B cell (primary cell): ENCODE data around the gene CEMIP2. TPM values are rescaled to one million over a fixed set of nuclear protein-coding genes. Genes with fewer than 3 reads are reported as not detected.

Experiments
- ATAC-seq: fragments of 200-7000 bp; cut with Tn5 transposase; one replicate; pipeline ENCODE4 v1.10.0; 2021; ENCODE audit warnings: low read depth, mild to moderate bottlenecking, moderate number of reproducible peaks, moderate library complexity
- CTCF ChIA-PET: fragments of 350-600 bp; sonication (Branson Sonifier 250); formaldehyde crosslinking; loops from one replicate; lab custom pipeline; 2021; ENCODE audit warnings: antibody characterized with exemption, inconsistent platforms; lab: Charles Lee
- POLR2A ChIA-PET: fragments of 350-600 bp; sonication (Branson Sonifier 250); formaldehyde crosslinking; loops from one replicate; lab custom pipeline; 2021; ENCODE audit warnings: antibody characterized with exemption; lab: Charles Lee
- DNase-seq: peaks from one replicate; pipeline ENCODE4 v3.0.0; 2013
- H2AFZ ChIP-seq: 2 replicates; pipeline ENCODE4 v1.6.1; 2012; ENCODE audit warnings: mild to moderate bottlenecking, low read depth, low read length; ENCODE audit not compliant: insufficient read depth, poor library complexity, severe bottlenecking
- H3K27ac ChIP-seq, 2 donors: 1 replicate in 1 of 2; 2 replicates in 1 of 2; pipeline ENCODE4 v1.5.1; 2012 to 2013; ENCODE audit warnings: low read length in 2 of 2, mild to moderate bottlenecking in 2 of 2, moderate library complexity in 1 of 2
- H3K27me3 ChIP-seq, 4 experiments: fragments of 200-600 bp in 1 of 4; sonication (generic) in 1 of 4; replicated peaks in 1 of 4; 1 replicate in 2 of 4; 2 replicates in 2 of 4; pipeline versions ENCODE4 v1.6.1 to v1.7.0; 2013 to 2016; ENCODE audit warnings: low read length in 3 of 4, mild to moderate bottlenecking in 2 of 4, mixed read lengths in 1 of 4, moderate library complexity in 1 of 4; ENCODE audit not compliant: insufficient read depth in 4 of 4, control insufficient read depth in 3 of 4; ENCODE audit errors: control extremely low read depth in 1 of 4
- H3K36me3 ChIP-seq, 2 experiments: replicated peaks in 1 of 2; 1 replicate in 1 of 2; 2 replicates in 1 of 2; pipeline versions ENCODE4 v1.6.1 to v1.7.1; 2013; ENCODE audit warnings: low read length in 1 of 2; ENCODE audit not compliant: insufficient read depth in 2 of 2, control insufficient read depth in 1 of 2; ENCODE audit errors: control extremely low read depth in 1 of 2, extremely low read depth in 1 of 2
- H3K4me1 ChIP-seq, 2 donors: fragments of 200-600 bp in 1 of 2; sonication (generic) in 1 of 2; 1 replicate in 1 of 2; 2 replicates in 1 of 2; pipeline versions ENCODE4 v1.5.1 to v1.6.1; 2013 to 2017; ENCODE audit warnings: low read length in 2 of 2; ENCODE audit not compliant: control insufficient read depth in 2 of 2, insufficient read depth in 2 of 2
- H3K4me2 ChIP-seq: replicated peaks from 2 replicates; pipeline ENCODE3; 2012; ENCODE audit warnings: mild to moderate bottlenecking, low read depth, low read length; ENCODE audit not compliant: poor library complexity, severe bottlenecking
- H3K4me3 ChIP-seq, 5 experiments: fragments of 200-600 bp in 1 of 5; sonication (generic) in 1 of 5; 1 replicate in 3 of 5; 2 replicates in 2 of 5; pipeline versions ENCODE4 v1.5.1 to v1.7.0; 2011 to 2016; ENCODE audit warnings: low read length in 4 of 5, mild to moderate bottlenecking in 4 of 5, low read depth in 2 of 5, control low read depth in 1 of 5, moderate library complexity in 1 of 5; ENCODE audit not compliant: insufficient read depth in 1 of 5; ENCODE audit errors: control extremely low read depth in 1 of 5, extremely low read depth in 1 of 5
- H3K79me2 ChIP-seq: fragments of 200-600 bp; sonication (generic); one replicate; pipeline ENCODE4 v1.6.0; 2016; ENCODE audit warnings: low read length; ENCODE audit not compliant: control insufficient read depth, insufficient read depth
- H3K9ac ChIP-seq: fragments of 200-600 bp; sonication (generic); 2 replicates; pipeline ENCODE4 v1.6.1; 2017; ENCODE audit warnings: mild to moderate bottlenecking, low read length, moderate library complexity
- H3K9me3 ChIP-seq, 3 donors: one replicate each; pipeline versions ENCODE4 v1.6.1 to v1.7.1; 2013; ENCODE audit warnings: low read length in 2 of 3; ENCODE audit not compliant: control insufficient read depth in 2 of 3, insufficient read depth in 1 of 3; ENCODE audit errors: control extremely low read depth in 1 of 3
- H4K20me1 ChIP-seq: 2 replicates; pipeline ENCODE4 v1.6.0; 2012; ENCODE audit warnings: mild to moderate bottlenecking, low read length; ENCODE audit not compliant: insufficient read depth, control insufficient read depth, poor library complexity, severe bottlenecking
- H3K27ac Mint-ChIP-seq: one replicate; pipeline ENCODE4 v1.8.0; 2021; ENCODE audit warnings: mixed read lengths
- H3K27me3 Mint-ChIP-seq: one replicate; pipeline ENCODE4 v1.8.0; 2021; ENCODE audit warnings: mixed read lengths
- H3K4me1 Mint-ChIP-seq: one replicate; pipeline ENCODE4 v1.8.0; 2021; ENCODE audit warnings: mixed read lengths
- H3K4me3 Mint-ChIP-seq: one replicate; pipeline ENCODE4 v1.8.0; 2021; ENCODE audit warnings: mixed read lengths
- H3K9me3 Mint-ChIP-seq: one replicate; pipeline ENCODE4 v1.8.0; 2022; ENCODE audit warnings: mixed read lengths; ENCODE audit not compliant: insufficient read depth
- EZH2 ChIP-seq: IDR thresholded peaks from 2 replicates; pipeline ENCODE4 v1.6.1; 2012; ENCODE audit warnings: borderline replicate concordance, low read depth, mild to moderate bottlenecking, moderate library complexity, low read length; ENCODE audit not compliant: insufficient read depth, poor library complexity, severe bottlenecking
- WGBS: methylation state at CpG from one replicate; pipeline ENCODE4 v1.1.5; 2013; ENCODE audit warnings: missing lambda C conversion rate; ENCODE audit not compliant: insufficient coverage; 5-methylcytosine and 5-hydroxymethylcytosine counted together
- intact Hi-C: fragments of 100-400 bp; cut with micrococcal nuclease; formaldehyde crosslinking; loops from one replicate; pipeline ENCODE4 v1.10.0; 2022
- polyA plus RNA-seq: library from polyadenylated mRNA; depleted of rRNA; stranded (reverse); fragments of >200 nt; gene quantifications from 2 replicates; pipeline ENCODE4 v1.2.3, GENCODE V29; 2012
- total RNA-seq, 2 donors: library from RNA; stranded (reverse); fragments of 120-200 nt in 1 of 2; gene quantifications; 1 replicate in 1 of 2; 2 replicates in 1 of 2; pipeline versions ENCODE4 v1.2.3 to v1.2.4, GENCODE V29; 2013 to 2022
- TF ChIP-seq, protein P1 (sequence below): fragments of 200-600 bp; IDR thresholded peaks from one replicate; pipeline ENCODE4 v1.8.0; 2022; ENCODE audit warnings: antibody characterized with exemption, mild to moderate bottlenecking

CEMIP2 gene
- total and polyA plus RNA-seq, 2 donors (not counting 1 experiment from before 2014, with no cell fraction given) = 35.4 to 90.6 TPM

DNA sequence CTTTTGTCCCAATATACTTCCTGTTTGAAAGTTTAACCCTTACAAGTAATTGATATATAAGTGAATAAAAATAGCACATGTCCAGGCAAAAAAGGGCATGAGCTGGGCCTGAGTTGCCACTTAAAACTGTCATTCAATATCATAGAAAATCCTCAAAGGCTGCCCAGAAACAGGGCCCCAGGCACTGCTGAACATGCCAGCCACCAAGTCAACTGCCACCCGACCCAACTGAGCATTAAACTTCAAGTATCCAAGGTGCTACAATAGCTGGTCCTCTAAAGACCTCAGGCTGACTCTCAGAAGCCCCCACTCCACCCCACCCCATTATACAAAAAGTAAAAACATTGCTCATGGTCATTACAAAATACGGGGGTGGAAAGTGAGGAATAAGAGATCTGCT is 83.7 kb downstream of the CEMIP2 start:
- peaks cover 53 to 56% of the 10 kb centered on the region in 2 donors for H3K4me1 ChIP-seq
- no peaks in the 10 kb centered on the region for H3K27me3 ChIP-seq
- Mint-ChIP-seq H3K4me3 (no peak overlapping the region), H3K4me1 (peaks cover 53% of the 10 kb centered on the region), H3K27ac (peak overlapping the region; percentile 4), H3K27me3 (no peaks in the 10 kb centered on the region), H3K9me3 (no peaks in the 10 kb centered on the region)
- no peak for ATAC-seq
- H3K4me2 ChIP-seq = peak overlapping the region; percentile 48
- H3K9ac ChIP-seq = peak overlapping the region; percentile 14
- CTCF ChIA-PET = interaction anchor here (0.6 to 1.5 kb wide), 6 partner anchors 22 to 781 kb away, joined by 3 to 4 read pairs (median 3); no protein-coding TSS in a partner anchor
- WGBS = 60% methylated on average over 1 of the region's 2 CpGs
- no peak overlapping the region for H2AFZ ChIP-seq
- peak overlapping the region; percentile 42 to 65 for H3K27ac ChIP-seq
- TF ChIP-seq, protein P1, sequence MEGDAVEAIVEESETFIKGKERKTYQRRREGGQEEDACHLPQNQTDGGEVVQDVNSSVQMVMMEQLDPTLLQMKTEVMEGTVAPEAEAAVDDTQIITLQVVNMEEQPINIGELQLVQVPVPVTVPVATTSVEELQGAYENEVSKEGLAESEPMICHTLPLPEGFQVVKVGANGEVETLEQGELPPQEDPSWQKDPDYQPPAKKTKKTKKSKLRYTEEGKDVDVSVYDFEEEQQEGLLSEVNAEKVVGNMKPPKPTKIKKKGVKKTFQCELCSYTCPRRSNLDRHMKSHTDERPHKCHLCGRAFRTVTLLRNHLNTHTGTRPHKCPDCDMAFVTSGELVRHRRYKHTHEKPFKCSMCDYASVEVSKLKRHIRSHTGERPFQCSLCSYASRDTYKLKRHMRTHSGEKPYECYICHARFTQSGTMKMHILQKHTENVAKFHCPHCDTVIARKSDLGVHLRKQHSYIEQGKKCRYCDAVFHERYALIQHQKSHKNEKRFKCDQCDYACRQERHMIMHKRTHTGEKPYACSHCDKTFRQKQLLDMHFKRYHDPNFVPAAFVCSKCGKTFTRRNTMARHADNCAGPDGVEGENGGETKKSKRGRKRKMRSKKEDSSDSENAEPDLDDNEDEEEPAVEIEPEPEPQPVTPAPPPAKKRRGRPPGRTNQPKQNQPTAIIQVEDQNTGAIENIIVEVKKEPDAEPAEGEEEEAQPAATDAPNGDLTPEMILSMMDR = no peak
- TF ChIP-seq EZH2 = no peak
- intact Hi-C loops = no loop called here
- POLR2A ChIA-PET = interaction anchor here (0.5 to 0.6 kb wide), 2 partner anchors 20 to 201 kb away, joined by 9 to 11 read pairs; no protein-coding TSS in a partner anchor
- no peak for DNase-seq
- H3K9me3 ChIP-seq = no peaks in the 10 kb centered on the region
- H3K79me2 ChIP-seq = peaks cover 9% of the 10 kb centered on the region
- H4K20me1 ChIP-seq = no peaks in the 10 kb centered on the region
- H3K36me3 ChIP-seq = peaks cover 0 to 8% of the 10 kb centered on the region in 2 experiments
- H3K4me3 ChIP-seq = peak overlapping the region in 1 of 5 experiments; percentile 11

DNA sequence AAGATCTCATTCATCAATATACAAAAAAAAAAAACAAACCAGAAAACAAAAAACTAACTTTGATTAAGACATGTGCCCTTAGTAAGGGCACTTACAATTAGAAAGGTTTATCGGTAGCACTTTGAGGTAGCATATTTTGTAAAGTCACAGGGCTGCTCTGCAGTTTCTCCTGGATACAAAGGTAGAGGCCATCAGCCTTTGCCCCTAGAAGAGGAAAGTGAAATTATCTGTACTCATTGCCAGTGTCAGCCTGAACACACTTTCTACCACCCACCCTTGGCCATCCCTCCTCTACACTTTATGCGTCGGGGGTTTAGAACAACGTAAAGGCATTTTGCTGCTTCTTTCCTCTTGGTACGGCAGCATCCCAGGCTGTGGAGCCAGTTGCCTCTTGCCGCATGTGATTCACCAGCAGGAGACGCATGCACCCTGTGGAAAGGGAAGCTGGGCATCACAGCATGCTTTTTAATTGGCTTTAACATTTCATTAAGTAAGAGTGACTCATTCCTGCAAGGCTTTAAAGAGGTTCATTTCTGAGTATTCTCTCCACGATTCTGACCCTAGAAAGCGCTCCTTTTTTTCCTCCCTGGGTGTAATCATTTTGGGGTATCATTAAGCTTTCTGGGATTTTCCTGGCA is 84.6 kb downstream of the CEMIP2 start:
- Histone ChIP-seq H3K4me3 (no peak overlapping the region), H3K4me1 (peaks cover 60 to 64% of the 10 kb centered on the region in 2 donors), H3K9ac (peak overlapping the region; percentile 14), H4K20me1 (no peaks in the 10 kb centered on the region), H3K4me2 (peak overlapping the region; percentile 48), H3K79me2 (peaks cover 9% of the 10 kb centered on the region), H3K9me3 (no peaks in the 10 kb centered on the region), H3K27ac (peak overlapping the region in 1 of 2 donors; percentile 65), H3K36me3 (peaks cover 0 to 2% of the 10 kb centered on the region in 2 experiments), H3K27me3 (no peaks in the 10 kb centered on the region), H2AFZ (no peak overlapping the region)
- no peak for DNase-seq
- H3K4me1 Mint-ChIP-seq = peaks cover 62% of the 10 kb centered on the region
- ATAC-seq = no peak
- no peaks in the 10 kb centered on the region for H3K9me3 Mint-ChIP-seq
- TF ChIP-seq, protein P1 = no peak
- TF ChIP-seq EZH2 = no peak
- WGBS = 84% methylated on average over 7 of the region's 9 CpGs
- intact Hi-C loops = no loop called here
- ChIA-PET POLR2A (no interaction called here), CTCF (interaction anchor here (1.3 kb wide), 1 partner anchor 33 kb away, joined by 3 read pairs; no protein-coding TSS in a partner anchor)
- H3K4me3 Mint-ChIP-seq = no peak overlapping the region
- peak overlapping the region; percentile 22 for H3K27ac Mint-ChIP-seq
- no peaks in the 10 kb centered on the region for H3K27me3 Mint-ChIP-seq
